SH-SY5Y (cell line): ENCODE data around the gene LSM12.

Experiments
- GATA2 ChIP-seq: IDR thresholded peaks from 2 replicates; pipeline ENCODE4 v1.6.1; 2011; ENCODE audit warnings: mild to moderate bottlenecking, low read depth, low read length
- GATA3 ChIP-seq: IDR thresholded peaks from 2 replicates; pipeline ENCODE4 v1.6.1; 2011; ENCODE audit warnings: low read depth, mild to moderate bottlenecking, low read length, moderate library complexity

Gene LSM12

GRCh38 chr17:44086364-44087311 is 20.2 kb upstream of the LSM12 start:
- TF ChIP-seq GATA3: no peak
- TF ChIP-seq GATA2: no peak

DNA sequence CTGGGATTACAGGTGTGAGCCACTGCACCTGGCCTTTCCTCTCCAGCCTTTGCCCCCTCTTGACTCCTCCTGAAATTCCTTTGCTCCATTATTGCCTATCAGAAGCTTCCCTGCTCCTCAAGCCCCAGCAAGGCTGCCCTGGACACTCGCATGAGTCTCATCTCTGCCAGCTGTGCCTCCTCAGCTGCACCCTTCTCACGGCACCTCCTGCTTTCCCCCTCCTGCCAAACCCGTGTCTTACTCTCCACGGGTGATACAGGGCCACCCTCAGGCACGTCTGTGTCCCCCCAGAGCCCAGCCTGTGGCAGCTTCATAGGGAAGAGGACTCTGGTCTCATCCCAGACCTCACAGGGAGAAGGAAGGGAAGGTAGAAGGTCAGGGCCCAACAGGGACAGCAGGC is 19.4 kb upstream of the LSM12 start:
- no peak for TF ChIP-seq GATA3
- TF ChIP-seq GATA2: no peak

DNA sequence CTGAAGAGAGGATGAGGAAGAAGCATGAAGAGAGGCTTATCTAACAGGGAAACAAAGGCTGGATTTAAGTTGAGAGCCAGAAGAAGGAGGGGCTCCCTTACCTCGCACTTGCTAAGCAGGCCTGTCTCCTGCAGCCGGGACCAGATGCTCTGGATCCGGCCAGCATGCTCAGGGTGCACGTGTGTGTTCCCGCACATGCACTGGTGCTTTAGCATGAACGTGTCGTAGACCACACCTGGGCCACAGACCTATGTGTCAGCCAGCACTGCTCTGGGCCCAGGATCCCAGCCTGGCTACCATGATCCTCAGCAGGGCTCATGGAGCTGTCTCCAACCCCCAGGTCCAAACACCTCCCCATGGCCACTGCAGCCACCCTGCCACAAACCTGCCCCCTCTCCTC is 18.4 kb upstream of the LSM12 start:
- TF ChIP-seq GATA2: no peak
- no peak for TF ChIP-seq GATA3

DNA sequence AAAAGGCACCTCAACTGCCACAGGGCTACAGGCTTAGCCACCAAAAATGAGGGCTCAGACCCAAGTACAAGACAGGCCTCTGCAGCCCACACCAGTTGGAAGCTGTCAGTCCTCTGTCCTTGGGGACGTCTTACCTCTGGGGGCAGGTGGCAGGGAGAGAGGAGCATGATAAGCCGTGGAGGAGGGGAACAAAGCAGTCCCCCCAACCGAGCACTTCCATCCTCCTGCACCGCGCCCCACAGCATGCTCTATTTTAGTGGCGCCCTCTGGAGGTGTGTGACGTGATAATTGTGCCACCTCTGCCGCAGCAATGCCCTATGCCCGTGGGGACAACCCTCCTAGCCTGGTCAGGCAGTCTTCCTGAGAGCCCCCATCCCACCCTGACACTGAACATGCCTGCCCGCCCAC is 17.7 kb upstream of the LSM12 start:
- no peak for TF ChIP-seq GATA2
- TF ChIP-seq GATA3: no peak

- TF ChIP-seq GATA3: no peak
- no peak for TF ChIP-seq GATA2
These were observed 16.9 kb upstream of the LSM12 start for GRCh38 chr17:44083250-44083849.

DNA sequence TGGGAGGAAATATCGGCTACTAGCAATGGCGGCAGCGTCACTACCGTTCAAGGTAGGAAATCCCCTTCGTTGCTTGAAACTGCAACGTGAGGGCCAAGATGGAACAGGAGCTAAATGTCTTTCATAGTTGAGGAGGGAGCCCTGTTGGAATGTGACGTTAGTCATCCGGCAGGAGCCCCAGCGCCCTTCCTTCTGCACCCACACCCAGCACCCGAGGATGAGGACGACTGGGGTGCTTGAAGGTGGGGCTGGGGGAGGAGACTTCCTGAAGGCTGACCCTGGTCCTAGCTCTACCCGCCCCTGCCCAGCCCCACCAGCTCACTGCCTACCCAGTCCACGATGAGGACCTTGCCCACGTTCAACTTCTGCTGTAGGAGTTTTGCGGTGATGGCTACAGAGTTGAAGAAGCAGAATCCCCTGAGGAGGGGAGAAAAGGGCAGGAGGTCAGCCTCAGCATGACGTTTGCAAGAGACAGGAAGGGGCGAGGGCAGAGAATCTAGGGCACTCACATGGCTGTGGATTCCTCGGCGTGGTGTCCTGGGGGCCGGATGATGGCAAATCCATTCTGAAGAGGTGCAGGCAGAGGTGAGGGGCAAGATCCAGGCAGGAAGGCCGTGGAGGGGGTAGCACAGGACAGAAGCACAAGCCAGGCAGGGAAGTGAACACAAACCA is 15.9 kb upstream of the LSM12 start:
- TF ChIP-seq GATA3: no peak
- no peak for TF ChIP-seq GATA2

GRCh38 chr17:44081681-44082080 is 15.2 kb upstream of the LSM12 start:
- TF ChIP-seq GATA3: no peak
- TF ChIP-seq GATA2: no peak

GRCh38 chr17:44079877-44080821 is 13.7 kb upstream of the LSM12 start:
- no peak for TF ChIP-seq GATA2

DNA sequence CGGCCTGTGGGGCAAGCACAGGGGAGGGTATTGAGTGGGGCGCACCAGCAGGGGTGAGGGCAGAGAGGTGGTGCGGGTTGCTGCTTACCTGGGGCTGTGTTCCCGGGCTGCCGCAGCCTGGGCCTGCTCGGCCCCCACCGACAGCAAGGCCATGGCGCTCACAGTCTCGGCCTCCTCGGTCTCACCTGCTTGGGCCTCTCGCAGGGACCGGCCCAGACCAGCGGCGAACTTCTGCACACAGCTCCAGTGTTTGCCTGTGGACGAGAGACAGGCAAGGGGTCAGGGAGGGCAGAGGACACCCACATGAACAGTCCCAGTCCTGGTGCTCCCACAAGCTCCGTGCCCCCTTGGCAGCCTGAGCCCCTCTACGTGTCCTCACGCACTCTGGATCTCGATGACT is 11.9 kb upstream of the LSM12 start:
- TF ChIP-seq GATA3 (no peak), GATA2 (no peak)

DNA sequence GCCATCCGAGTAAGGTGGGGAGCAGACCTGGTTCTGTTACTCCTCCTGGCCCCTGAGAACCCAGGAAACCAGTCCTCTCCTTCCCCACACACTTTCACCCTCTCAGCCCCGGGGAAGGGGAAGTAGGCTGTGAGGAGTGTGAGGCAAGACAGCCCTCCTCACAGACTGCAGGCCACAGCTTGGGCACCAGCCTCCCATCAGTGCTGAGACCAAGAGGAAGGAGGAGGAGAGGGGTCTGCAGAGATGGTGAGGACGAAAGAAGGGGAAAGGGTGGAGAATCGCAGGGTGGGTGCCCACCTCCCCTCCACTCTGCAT is 11.1 kb upstream of the LSM12 start:
- TF ChIP-seq GATA2 (no peak), GATA3 (no peak)

GRCh38 chr17:44076716-44077594 is 10.5 kb upstream of the LSM12 start:
- TF ChIP-seq GATA3 (no peak), GATA2 (no peak)

DNA sequence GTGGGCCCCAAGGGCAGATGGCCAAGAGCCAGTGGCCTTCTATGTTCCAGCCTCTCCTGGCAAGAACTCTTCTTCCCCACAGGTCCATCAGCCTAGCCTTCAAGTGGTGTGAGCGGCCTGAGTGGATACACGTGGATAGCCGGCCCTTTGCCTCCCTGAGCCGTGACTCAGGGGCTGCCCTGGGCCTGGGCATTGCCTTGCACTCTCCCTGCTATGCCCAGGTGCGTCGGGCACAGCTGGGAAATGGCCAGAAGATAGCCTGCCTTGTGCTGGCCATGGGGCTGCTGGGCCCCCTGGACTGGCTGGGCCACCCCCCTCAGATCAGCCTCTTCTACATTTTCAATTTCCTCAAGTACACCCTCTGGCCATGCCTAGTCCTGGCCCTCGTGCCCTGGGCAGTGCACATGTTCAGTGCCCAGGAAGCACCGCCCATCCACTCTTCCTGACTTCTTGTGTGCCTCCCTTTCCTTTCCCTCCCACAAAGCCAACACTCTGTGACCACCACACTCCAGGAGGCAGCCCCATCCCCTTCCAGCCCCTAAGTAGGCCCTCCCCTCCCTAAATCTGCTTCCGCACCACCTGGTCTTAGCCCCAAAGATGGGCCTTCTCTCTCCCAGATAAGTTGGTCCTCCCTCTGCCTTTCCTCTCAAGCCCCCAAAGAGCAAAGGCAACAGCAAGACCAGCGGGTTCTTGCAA is 9.3 kb upstream of the LSM12 start:
- TF ChIP-seq GATA3: no peak
- TF ChIP-seq GATA2: no peak
